A549 (cell line): ENCODE data around the gene CCDC33. TPM values are rescaled to one million over a fixed set of nuclear protein-coding genes. Genes with fewer than 3 reads are reported as not detected.

ENCODE experiments used
- ATAC-seq, 2 experiments: fragments of 200-7000 bp in 1 of 2; fragments of >200 bp in 1 of 2; cut with Nextera tagmentation in 1 of 2; cut with Tn5 transposase in 1 of 2; 3 replicates each; pipeline versions ENCODE4 v1.8.0 to v1.9.1; 2018 to 2020; ENCODE audit warnings: mild to moderate bottlenecking in 1 of 2, moderate library complexity in 1 of 2
- CTCF ChIA-PET: fragments of 300-600 bp; sonication (Branson Sonifier 250); formaldehyde crosslinking; extraction: SDS; loops from one replicate; lab custom pipeline; 2021; ENCODE audit warnings: antibody characterized with exemption, inconsistent platforms; lab: Yijun Ruan, JAX
- POLR2A ChIA-PET: fragments of 350-600 bp; formaldehyde crosslinking; extraction: SDS; loops from one replicate; lab custom pipeline; 2021; ENCODE audit warnings: antibody characterized with exemption, inconsistent platforms; lab: Yijun Ruan, JAX
- DNase-seq, 2 experiments: peaks; one replicate each; pipeline versions ENCODE4 v3.0.0 to v3.0.0-alpha.2; 2011 to 2016; ENCODE audit warnings: low read depth in 1 of 2, low spot score in 1 of 2
- FAIRE-seq: peaks from 2 replicates; lab custom pipeline; 2011; peaks lifted over from hg19 to GRCh38; lab: Jason Lieb, UNC
- H3K27ac ChIP-seq, 2 experiments: fragments of >200 bp; sonication (Bioruptor Twin); formaldehyde crosslinking; 3 replicates each; pipeline ENCODE4 v1.5.1; 2016 to 2017
- H3K4me1 ChIP-seq: fragments of >200 bp; sonication (Bioruptor Twin); formaldehyde crosslinking; 3 replicates; pipeline ENCODE4 v1.6.1; 2016
- H3K4me2 ChIP-seq: fragments of >200 bp; sonication (Bioruptor Twin); formaldehyde crosslinking; 3 replicates; pipeline ENCODE4 v1.6.1; 2016
- H3K4me3 ChIP-seq: fragments of >200 bp; sonication (Bioruptor Twin); formaldehyde crosslinking; 3 replicates; pipeline ENCODE4 v1.5.1; 2016
- H3K9me3 ChIP-seq: fragments of >200 bp; sonication (Bioruptor Twin); formaldehyde crosslinking; 3 replicates; pipeline ENCODE4 v1.6.1; 2016
- BHLHE40 ChIP-seq: IDR thresholded peaks from 2 replicates; pipeline ENCODE4 v1.6.1; 2012; ENCODE audit warnings: low read depth, low read length, inconsistent platforms
- CHD2 ChIP-seq: fragments of 150-350 bp; IDR thresholded peaks from 2 replicates; pipeline ENCODE4 v1.6.1; 2014; ENCODE audit warnings: low read length; ENCODE audit not compliant: partially characterized antibody
- CTCF ChIP-seq: fragments of >200 bp; sonication (Bioruptor Twin); formaldehyde crosslinking; IDR thresholded peaks from 3 replicates; pipeline ENCODE4 v1.5.1; 2016
- EHMT2 ChIP-seq: fragments of 200-600 bp; sonication (generic); IDR thresholded peaks from 2 replicates; pipeline ENCODE4 v1.6.1; 2016; ENCODE audit warnings: antibody characterized with exemption, low read depth, mild to moderate bottlenecking, moderate library complexity
- EP300 ChIP-seq, 2 experiments: fragments of >200 bp; sonication (Bioruptor Twin); formaldehyde crosslinking; IDR thresholded peaks; 2 replicates in 1 of 2; 3 replicates in 1 of 2; pipeline ENCODE4 v1.6.1; 2016 to 2017
- ESRRA ChIP-seq: fragments of 150-350 bp; IDR thresholded peaks from 2 replicates; pipeline ENCODE4 v1.6.1; 2014; ENCODE audit warnings: mild to moderate bottlenecking, low read length, borderline replicate concordance
- FOSB ChIP-seq: fragments of 250-450 bp; sonication (Bioruptor Pico); IDR thresholded peaks from 2 replicates; pipeline ENCODE4 v1.5.0; 2020; ENCODE audit warnings: mild to moderate bottlenecking, moderate library complexity
- FOXS1 ChIP-seq: fragments of 250-450 bp; sonication (Bioruptor Pico); IDR thresholded peaks from 2 replicates; pipeline ENCODE4 v1.5.0; 2020; ENCODE audit warnings: mild to moderate bottlenecking, moderate library complexity
- GATA3 ChIP-seq: IDR thresholded peaks from 2 replicates; pipeline ENCODE4 v1.6.1; 2012; ENCODE audit warnings: borderline replicate concordance
- HOXA7 ChIP-seq: fragments of 250-450 bp; sonication (Bioruptor Pico); IDR thresholded peaks from 2 replicates; pipeline ENCODE4 v1.5.0; 2020; ENCODE audit warnings: mild to moderate bottlenecking, moderate library complexity
- HOXB5 ChIP-seq: fragments of 250-450 bp; sonication (Bioruptor Pico); IDR thresholded peaks from 2 replicates; pipeline ENCODE4 v1.5.0; 2020; ENCODE audit warnings: mild to moderate bottlenecking, moderate library complexity
- KDM1A ChIP-seq: fragments of 200-600 bp; sonication (generic); IDR thresholded peaks from 2 replicates; pipeline ENCODE4 v1.6.1; 2016; ENCODE audit warnings: low read depth, mild to moderate bottlenecking
- MAFK ChIP-seq: fragments of 450-650 bp; IDR thresholded peaks from 2 replicates; pipeline ENCODE4 v1.6.1; 2014; ENCODE audit not compliant: partially characterized antibody
- MAZ ChIP-seq: fragments of 150-350 bp; IDR thresholded peaks from 2 replicates; pipeline ENCODE4 v1.6.1; 2014; ENCODE audit warnings: antibody characterized with exemption, low read depth, low read length, borderline replicate concordance
- PBX3 ChIP-seq: IDR thresholded peaks from 2 replicates; pipeline ENCODE4 v1.6.1; 2012
- PHF8 ChIP-seq: fragments of 200-600 bp; sonication (generic); IDR thresholded peaks from 2 replicates; pipeline ENCODE4 v1.6.1; 2016; ENCODE audit warnings: low read depth, mild to moderate bottlenecking, antibody characterized with exemption, moderate library complexity, borderline replicate concordance
- POLR2A ChIP-seq: IDR thresholded peaks from 2 replicates; pipeline ENCODE4 v1.6.1; 2012; ENCODE audit warnings: mild to moderate bottlenecking, low read length
- RARB ChIP-seq: fragments of 250-450 bp; sonication (Bioruptor Pico); IDR thresholded peaks from 2 replicates; pipeline ENCODE4 v1.8.0; 2021; ENCODE audit warnings: mild to moderate bottlenecking, moderate library complexity
- RCOR1 ChIP-seq: fragments of 150-350 bp; IDR thresholded peaks from 2 replicates; pipeline ENCODE4 v1.6.1; 2014; ENCODE audit warnings: antibody characterized with exemption, low read length, low read depth
- REST ChIP-seq: fragments of 200-600 bp; sonication (generic); IDR thresholded peaks from 2 replicates; pipeline ENCODE4 v1.6.1; 2016; ENCODE audit warnings: antibody characterized with exemption, mild to moderate bottlenecking, moderate library complexity
- RNF2 ChIP-seq: fragments of 200-600 bp; sonication (generic); IDR thresholded peaks from 2 replicates; pipeline ENCODE4 v1.6.1; 2016; ENCODE audit warnings: low read depth, mild to moderate bottlenecking, antibody characterized with exemption, moderate library complexity, borderline replicate concordance
- SREBF2 ChIP-seq: fragments of 450-650 bp; IDR thresholded peaks from 2 replicates; pipeline ENCODE4 v1.6.1; 2014; ENCODE audit warnings: mild to moderate bottlenecking, moderate library complexity
- TFCP2L1 ChIP-seq: fragments of 250-450 bp; sonication (Bioruptor Pico); IDR thresholded peaks from 2 replicates; pipeline ENCODE4 v1.5.0; 2021; ENCODE audit warnings: mild to moderate bottlenecking
- TP53 ChIP-seq: fragments of 250-450 bp; sonication (Bioruptor Pico); IDR thresholded peaks from 2 replicates; pipeline ENCODE4 v1.5.0; 2021; ENCODE audit warnings: mild to moderate bottlenecking, moderate library complexity
- ZNF302 ChIP-seq: fragments of 250-450 bp; sonication (Bioruptor Pico); IDR thresholded peaks from 2 replicates; pipeline ENCODE4 v1.9.0; 2021; ENCODE audit warnings: inconsistent platforms, mild to moderate bottlenecking, moderate library complexity
- ZSCAN20 ChIP-seq: fragments of 250-450 bp; sonication (Bioruptor Pico); IDR thresholded peaks from 2 replicates; pipeline ENCODE4 v1.8.0; 2022; ENCODE audit warnings: mild to moderate bottlenecking, moderate library complexity
- WGBS: methylation state at CpG from one replicate; pipeline ENCODE4 v1.1.6; 2017; ENCODE audit errors: missing lambda C conversion rate; 5-methylcytosine and 5-hydroxymethylcytosine counted together
- polyA plus RNA-seq, 4 experiments: library from polyadenylated mRNA; depleted of rRNA in 3 of 4; stranded (reverse); fragments of >200 nt; fragmentation: RNase III in 1 of 4; extraction: RNeasy Plus Mini Kit Qiagen cat#74134 plus additional on column Dnase treatment in 1 of 4; gene quantifications; 2 replicates in 3 of 4; 3 replicates in 1 of 4; pipeline ENCODE4 v1.2.3, GENCODE V29; 2011 to 2017

Gene CCDC33
- polyA plus RNA-seq, 2 of the 4 experiments (the other 2 are of a cell fraction): 5.9 to 9.2 TPM

GRCh38 chr15:74336061-74337005, 100.2 kb downstream of the CCDC33 start:
- ChIA-PET CTCF (interaction anchor here (0.5 to 3.4 kb wide), 5 partner anchors 13 to 135 kb away, joined by 3 to 20 read pairs (median 4); no protein-coding TSS in a partner anchor), POLR2A (no interaction called here)
- Histone ChIP-seq H3K4me2 (no peak overlapping the region), H3K4me3 (no peak overlapping the region), H3K9me3 (no peaks in the 10 kb centered on the region), H3K27ac (no peak overlapping the region), H3K4me1 (no peaks in the 10 kb centered on the region)
- no peak for TF ChIP-seq TP53 (CRISPR knock-in tag)
- no peak for TF ChIP-seq GATA3
- no peak for TF ChIP-seq ESRRA
- TF ChIP-seq HOXA7: no peak
- no peak for TF ChIP-seq TFCP2L1 (CRISPR knock-in tag)
- WGBS: 64% methylated on average over 9 of the region's 9 CpGs
- no peak for DNase-seq
- ATAC-seq: no peak
- no peak for FAIRE-seq

DNA sequence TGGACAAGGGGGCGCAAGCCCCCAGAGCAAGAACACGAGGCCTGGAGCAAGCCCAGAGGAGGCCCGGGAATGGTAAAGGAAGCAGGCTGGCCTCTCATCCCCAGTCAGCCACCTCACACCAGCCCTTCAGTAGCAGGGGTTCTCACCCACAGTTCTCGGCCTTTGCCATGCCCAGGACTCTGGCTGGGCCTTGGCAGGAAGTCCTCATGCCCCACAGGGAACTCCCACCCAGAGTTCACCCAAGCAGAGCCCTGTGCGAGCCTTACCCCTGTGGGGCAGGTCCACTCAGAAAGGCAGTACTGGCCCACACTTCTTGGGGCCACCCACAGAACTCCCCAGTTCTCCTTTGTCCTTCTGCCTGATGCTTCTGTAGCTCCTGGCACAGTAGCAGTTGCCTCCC, 101.0 kb downstream of the CCDC33 start:
- CTCF ChIA-PET: interaction anchor here (1.4 to 3.4 kb wide), 3 partner anchors 14 to 45 kb away, joined by 3 to 20 read pairs (median 4); no protein-coding TSS in a partner anchor
- Histone ChIP-seq H3K4me3 (no peak overlapping the region), H3K27ac (no peak overlapping the region), H3K4me2 (no peak overlapping the region), H3K4me1 (no peaks in the 10 kb centered on the region), H3K9me3 (no peaks in the 10 kb centered on the region)
- DNase-seq (no peak), FAIRE-seq (no peak), ATAC-seq (no peak)
- TF ChIP-seq SREBF2: no peak
- TF ChIP-seq ZSCAN20 (CRISPR knock-in tag): no peak
- TF ChIP-seq PHF8: no peak
- TF ChIP-seq FOSB (CRISPR knock-in tag): no peak
- TF ChIP-seq HOXB5 (CRISPR knock-in tag): no peak
- TF ChIP-seq PBX3: no peak
- TF ChIP-seq POLR2A: no peak
- no peak for TF ChIP-seq KDM1A
- TF ChIP-seq MAFK: no peak
- TF ChIP-seq FOXS1 (CRISPR knock-in tag): no peak
- no peak for TF ChIP-seq ESRRA
- POLR2A ChIA-PET: no interaction called here
- 73% methylated on average over 2 of the region's 5 CpGs for WGBS

- Histone ChIP-seq H3K4me2 (no peak overlapping the region), H3K4me1 (no peaks in the 10 kb centered on the region), H3K4me3 (no peak overlapping the region), H3K27ac (no peak overlapping the region), H3K9me3 (no peaks in the 10 kb centered on the region)
- DNase-seq (no peak), FAIRE-seq (no peak), ATAC-seq (no peak)
- POLR2A ChIA-PET: no interaction called here
- 71% methylated on average over 1 of the region's 4 CpGs for WGBS
- CTCF ChIA-PET: interaction anchor here (1.4 to 3.4 kb wide), 2 partner anchors 14 to 44 kb away, joined by 3 to 20 read pairs; no protein-coding TSS in a partner anchor
- TF ChIP-seq RCOR1 (no peak), RARB (CRISPR knock-in tag) (no peak), MAZ (no peak), ESRRA (no peak), REST (no peak), EP300 (IDR thresholded peaks at IDR 0.05) (no peak), TFCP2L1 (CRISPR knock-in tag) (no peak), PHF8 (no peak), CHD2 (no peak), EHMT2 (no peak), BHLHE40 (no peak), SREBF2 (no peak), ZNF302 (CRISPR knock-in tag) (no peak), GATA3 (no peak), KDM1A (no peak), FOXS1 (CRISPR knock-in tag) (no peak), CTCF (no peak), RNF2 (no peak)
Observed at GRCh38 chr15:74337607-74338211, 101.6 kb downstream of the CCDC33 start.
